ENCODE data around the gene ZNF256. TPM values are rescaled to one million over a fixed set of nuclear protein-coding genes. Genes with fewer than 3 reads are reported as not detected.

The ZNF256 gene
- total and polyA plus RNA-seq, 9 of the 15 experiments (the other 6 are each of a cell fraction or from before 2014, with no cell fraction given): 0.07 to 0.36 (median 0.21) TPM; not detected in 1

- TF ChIP-seq KLF13 (tag; IDR thresholded peaks at IDR 0.05; ENCODE audit: borderline replicate concordance, low read depth) (peak; percentile 68; the same call in 1 of the 2 replicates), GABPB1 (CRISPR knock-in tag; IDR thresholded peaks at IDR 0.05) (peak; percentile 88), E2F4 (CRISPR knock-in tag; IDR thresholded peaks at IDR 0.05; ENCODE audit: low read depth) (0 out of 2 replicates have a peak, but pooled peaks have one; percentile 36), FOXJ2 (tag; IDR thresholded peaks at IDR 0.05) (0 out of 2 replicates have a peak, but pooled peaks have one; percentile 33), E2F6 (IDR thresholded peaks at IDR 0.05; ENCODE audit: borderline replicate concordance in 1 of 2, extremely low read depth in 1 of 2, insufficient read depth in 1 of 2, insufficient read length in 1 of 2, low read depth in 1 of 2, low read length in 1 of 2, poor library complexity in 1 of 2, severe bottlenecking in 1 of 2) (peak in 1 of 2 experiments; percentile 85), TFE3 (CRISPR knock-in tag; IDR thresholded peaks at IDR 0.05) (peak; percentile 30; the same call in 1 of the 2 replicates), RAD51 (IDR thresholded peaks at IDR 0.05; ENCODE audit: borderline replicate concordance, low read depth) (peak; percentile 38; the same call in 1 of the 2 replicates), CBX3 (IDR thresholded peaks at IDR 0.05; ENCODE audit: borderline replicate concordance in 1 of 2, low read length in 2 of 2) (0 out of 3 replicates have a peak, but pooled peaks of 1 of the 2 experiments have one; percentile 23), SMAD3 (CRISPR knock-in tag; conservative IDR thresholded peaks at IDR 0.05) (0 out of 2 replicates have a peak, but pooled peaks have one; percentile 41), CREB1 (IDR thresholded peaks at IDR 0.05) (peak; percentile 75), CREB1 (CRISPR knock-in tag; IDR thresholded peaks at IDR 0.05) (peak; percentile 74; the same call in 1 of the 2 replicates), SOX6 (IDR thresholded peaks at IDR 0.05) (peak; percentile 48; the same call in 1 of the 2 replicates), POLR2AphosphoS5 (IDR thresholded peaks at IDR 0.05; ENCODE audit: control insufficient read depth, insufficient read depth, low read depth, low read length) (peak; percentile 18; the same call in 1 of the 2 replicates), ZZZ3 (IDR thresholded peaks at IDR 0.05) (peak; percentile 78; the same call in 1 of the 2 replicates), BHLHE40 (IDR thresholded peaks at IDR 0.05; ENCODE audit: low read length) (peak; percentile 58; the same call in 1 of the 2 replicates), ASH1L (IDR thresholded peaks at IDR 0.05; ENCODE audit: borderline replicate concordance, low read depth, partially characterized antibody) (peak; percentile 73), ATF7 (IDR thresholded peaks at IDR 0.05) (peak; percentile 81), NFRKB (IDR thresholded peaks at IDR 0.05; ENCODE audit: low read depth) (0 out of 2 replicates have a peak, but pooled peaks have one; percentile 51), L3MBTL2 (IDR thresholded peaks at IDR 0.05) (peak; percentile 94), ELF1 (tag; IDR thresholded peaks at IDR 0.05) (peak; percentile 92), EGR1 (conservative IDR thresholded peaks at IDR 0.05) (peak; percentile 91), USF1 (CRISPR knock-in tag; IDR thresholded peaks at IDR 0.05) (peak; percentile 56), HDAC1 (IDR thresholded peaks at IDR 0.05) (peak in 1 of 2 experiments; percentile 67; a peak in 2 of 4 replicates)
These were observed 31.1 kb downstream of the ZNF256 start, which contains the start of gene ZNF417 (continued) for GRCh38 chr19:57916168-57916995.

All from K562 (cell line).